Fibroblast of lung (primary cell): Measurements from ENCODE around the gene GALNT17. TPM values are rescaled to one million over a fixed set of nuclear protein-coding genes. Genes with fewer than 3 reads are reported as not detected.

Source experiments
- DNase-seq, 2 donors: peaks; one replicate each; pipeline versions ENCODE4 v3.0.0 to v3.0.0-alpha.2; 2010; ENCODE audit warnings: low read depth in 2 of 2
- H2AFZ ChIP-seq: 2 replicates; pipeline ENCODE4 v1.5.1; 2012; ENCODE audit warnings: low read length, control low read depth, inconsistent platforms
- H3K27ac ChIP-seq: 2 replicates; pipeline ENCODE4 v1.5.1; 2011; ENCODE audit warnings: low read length, control low read depth; ENCODE audit not compliant: insufficient read depth
- H3K27me3 ChIP-seq: 2 replicates; pipeline ENCODE4 v1.5.1; 2011; ENCODE audit warnings: mild to moderate bottlenecking, low read length; ENCODE audit not compliant: control insufficient read depth, insufficient read depth
- H3K36me3 ChIP-seq: 2 replicates; pipeline ENCODE4 v1.5.1; 2011; ENCODE audit warnings: low read length; ENCODE audit not compliant: control insufficient read depth, insufficient read depth
- H3K4me1 ChIP-seq: 2 replicates; pipeline ENCODE4 v1.5.1; 2011; ENCODE audit warnings: low read length; ENCODE audit not compliant: control insufficient read depth, insufficient read depth; ENCODE audit errors: extremely low read depth
- H3K4me2 ChIP-seq: 2 replicates; pipeline ENCODE4 v1.5.1; 2011; ENCODE audit warnings: low read length, control low read depth; ENCODE audit not compliant: insufficient read depth; ENCODE audit errors: extremely low read depth
- H3K4me3 ChIP-seq, 4 experiments: fragments of 200-600 bp in 1 of 4; sonication (generic) in 1 of 4; replicated peaks in 1 of 4; 2 replicates each; pipeline ENCODE4 v1.5.1; 2011 to 2016; ENCODE audit warnings: low read length in 4 of 4, low read depth in 3 of 4, mild to moderate bottlenecking in 3 of 4, control low read depth in 2 of 4, inconsistent platforms in 1 of 4, mixed read lengths in 1 of 4; ENCODE audit not compliant: insufficient read depth in 1 of 4; ENCODE audit errors: control extremely low read depth in 1 of 4
- H3K79me2 ChIP-seq: 2 replicates; pipeline ENCODE4 v1.5.1; 2012; ENCODE audit warnings: mild to moderate bottlenecking, low read length, inconsistent platforms; ENCODE audit not compliant: control insufficient read depth, insufficient read depth
- H3K9ac ChIP-seq: 2 replicates; pipeline ENCODE4 v1.5.1; 2011; ENCODE audit warnings: mild to moderate bottlenecking, low read length, control low read depth; ENCODE audit not compliant: insufficient read depth
- H3K9me3 ChIP-seq: 2 replicates; pipeline ENCODE4 v1.5.1; 2012; ENCODE audit warnings: low read depth, low read length; ENCODE audit not compliant: control insufficient read depth, insufficient read depth
- H4K20me1 ChIP-seq: 2 replicates; pipeline ENCODE4 v1.5.1; 2011; ENCODE audit warnings: low read length; ENCODE audit not compliant: control insufficient read depth, insufficient read depth; ENCODE audit errors: extremely low read depth
- EZH2 ChIP-seq: IDR thresholded peaks from 2 replicates; pipeline ENCODE4 v1.5.1; 2012; ENCODE audit warnings: low read length, control low read depth, mild to moderate bottlenecking; ENCODE audit errors: missing control alignments
- polyA plus RNA-seq, 2 donors: library from polyadenylated mRNA; depleted of rRNA in 1 of 2; stranded (reverse) in 1 of 2; unstranded in 1 of 2; fragments of >200 nt; gene quantifications; 2 replicates each; pipeline ENCODE4 v1.2.1, GENCODE V29; 2011 to 2012; ENCODE audit warnings: missing spikeins in 1 of 2
- total RNA-seq: library from RNA; depleted of rRNA; stranded (reverse); fragments of >200 nt; gene quantifications from 2 replicates; pipeline ENCODE4 v1.2.1, GENCODE V29; 2014
- TF ChIP-seq, protein P1 (sequence below), 2 donors: IDR thresholded peaks in 1 of 2; conservative IDR thresholded peaks in 1 of 2; 1 replicate in 1 of 2; 2 replicates in 1 of 2; pipeline ENCODE4 v1.5.1; 2011 to 2012; ENCODE audit warnings: low read length in 2 of 2, control low read depth in 1 of 2, inconsistent platforms in 1 of 2, low read depth in 1 of 2, mild to moderate bottlenecking in 1 of 2

The GALNT17 gene
- total and polyA plus RNA-seq, 2 donors (not counting 1 experiment from before 2014, with no cell fraction given) = under 0.01 TPM; not detected in 1

DNA sequence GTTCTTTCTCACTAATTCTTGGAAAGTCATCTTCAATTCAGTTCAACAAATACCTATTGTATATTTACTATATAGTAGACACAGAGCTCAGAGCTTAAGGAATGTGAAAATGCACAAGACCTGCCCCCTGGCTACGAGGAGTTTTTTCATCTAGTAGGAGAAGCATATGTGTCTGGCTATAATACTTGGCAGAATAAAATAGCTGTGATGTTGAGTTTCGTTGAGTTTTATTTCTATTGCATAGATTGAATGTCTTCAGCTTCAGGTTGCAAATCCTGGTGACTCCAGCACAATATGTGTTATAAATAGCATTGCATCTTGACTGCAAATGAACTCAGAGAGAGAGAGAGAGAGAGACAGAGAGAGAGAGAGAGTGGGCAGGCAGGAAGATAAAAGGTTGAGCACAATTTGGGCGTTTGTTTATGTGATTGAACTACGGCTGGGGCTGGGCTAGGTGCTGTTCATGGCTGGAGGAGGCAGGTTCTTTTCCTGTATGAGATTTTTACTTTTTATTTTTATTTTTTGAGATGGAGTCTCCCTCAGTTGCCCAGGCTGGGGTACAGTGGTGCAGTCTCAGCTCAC lies 229.6 kb downstream of the GALNT17 start:
- Histone ChIP-seq H3K4me1 (no peaks in the 10 kb centered on the region), H3K27me3 (no peaks in the 10 kb centered on the region), H3K4me2 (no peak overlapping the region), H3K9me3 (no peaks in the 10 kb centered on the region), H3K9ac (no peak overlapping the region), H3K79me2 (no peaks in the 10 kb centered on the region), H3K27ac (no peak overlapping the region), H2AFZ (no peak overlapping the region), H3K4me3 (no peak overlapping the region), H4K20me1 (no peaks in the 10 kb centered on the region), H3K36me3 (no peaks in the 10 kb centered on the region)
- DNase-seq = no peak
- TF ChIP-seq, protein P1, sequence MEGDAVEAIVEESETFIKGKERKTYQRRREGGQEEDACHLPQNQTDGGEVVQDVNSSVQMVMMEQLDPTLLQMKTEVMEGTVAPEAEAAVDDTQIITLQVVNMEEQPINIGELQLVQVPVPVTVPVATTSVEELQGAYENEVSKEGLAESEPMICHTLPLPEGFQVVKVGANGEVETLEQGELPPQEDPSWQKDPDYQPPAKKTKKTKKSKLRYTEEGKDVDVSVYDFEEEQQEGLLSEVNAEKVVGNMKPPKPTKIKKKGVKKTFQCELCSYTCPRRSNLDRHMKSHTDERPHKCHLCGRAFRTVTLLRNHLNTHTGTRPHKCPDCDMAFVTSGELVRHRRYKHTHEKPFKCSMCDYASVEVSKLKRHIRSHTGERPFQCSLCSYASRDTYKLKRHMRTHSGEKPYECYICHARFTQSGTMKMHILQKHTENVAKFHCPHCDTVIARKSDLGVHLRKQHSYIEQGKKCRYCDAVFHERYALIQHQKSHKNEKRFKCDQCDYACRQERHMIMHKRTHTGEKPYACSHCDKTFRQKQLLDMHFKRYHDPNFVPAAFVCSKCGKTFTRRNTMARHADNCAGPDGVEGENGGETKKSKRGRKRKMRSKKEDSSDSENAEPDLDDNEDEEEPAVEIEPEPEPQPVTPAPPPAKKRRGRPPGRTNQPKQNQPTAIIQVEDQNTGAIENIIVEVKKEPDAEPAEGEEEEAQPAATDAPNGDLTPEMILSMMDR (conservative IDR thresholded peaks at IDR 0.05 in 1 of 2, IDR thresholded peaks at IDR 0.05 in 1 of 2; ENCODE audit: low read depth in 1 of 2, low read length in 2 of 2) = no peak
- TF ChIP-seq EZH2 = no peak

DNA sequence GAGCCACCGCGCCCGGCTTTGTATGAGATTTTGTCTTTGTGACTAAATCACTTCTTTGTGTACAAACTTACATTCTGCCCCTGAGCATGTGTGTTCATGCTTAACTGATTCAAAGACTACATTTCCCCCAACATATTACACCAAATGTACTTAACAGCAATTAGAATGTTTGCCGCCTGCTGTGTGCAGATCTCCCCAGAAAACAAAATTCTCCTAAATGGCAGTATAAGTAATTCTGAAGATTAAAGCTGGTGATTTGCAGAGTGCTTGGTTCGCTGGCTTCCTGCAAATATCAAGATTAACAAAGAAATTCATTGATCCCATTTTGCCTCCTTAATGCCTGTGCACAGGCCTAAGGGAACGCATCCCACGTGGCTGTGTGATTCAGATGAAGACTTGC lies 230.3 kb downstream of the GALNT17 start:
- Histone ChIP-seq H3K4me1 (no peaks in the 10 kb centered on the region), H3K27ac (no peak overlapping the region), H3K4me2 (no peak overlapping the region), H2AFZ (no peak overlapping the region), H3K79me2 (no peaks in the 10 kb centered on the region), H3K9ac (no peak overlapping the region), H4K20me1 (no peaks in the 10 kb centered on the region), H3K9me3 (no peaks in the 10 kb centered on the region), H3K4me3 (no peak overlapping the region), H3K36me3 (no peaks in the 10 kb centered on the region), H3K27me3 (no peaks in the 10 kb centered on the region)
- DNase-seq = no peak
- no peak for TF ChIP-seq EZH2

DNA sequence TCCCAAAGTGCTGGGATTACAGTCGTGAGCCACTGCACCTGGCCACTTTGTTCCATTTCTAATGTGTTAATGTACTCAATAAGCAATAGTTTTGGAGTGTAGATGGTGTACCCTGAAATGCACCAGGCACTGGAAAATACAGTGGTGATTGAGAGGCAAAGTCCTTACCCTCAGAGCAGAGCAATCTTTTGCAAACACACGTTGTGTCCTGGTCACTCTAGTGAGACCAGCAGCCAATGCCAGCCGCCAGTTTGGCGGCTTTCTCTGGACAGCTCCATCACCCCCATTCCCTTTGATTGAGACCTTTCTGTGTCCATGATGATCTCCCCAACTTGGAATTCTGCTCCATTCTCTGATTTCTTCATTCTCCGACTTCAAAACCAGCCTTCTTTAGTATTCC lies 231.3 kb downstream of the GALNT17 start:
- no peak overlapping the region for H3K27ac ChIP-seq
- TF ChIP-seq, protein P1 (conservative IDR thresholded peaks at IDR 0.05 in 1 of 2, IDR thresholded peaks at IDR 0.05 in 1 of 2; ENCODE audit: low read depth in 1 of 2, low read length in 2 of 2) = no peak
- TF ChIP-seq EZH2 = no peak
- no peak overlapping the region for H3K4me3 ChIP-seq
- DNase-seq = no peak
- no peaks in the 10 kb centered on the region for H3K4me1 ChIP-seq
- no peaks in the 10 kb centered on the region for H3K79me2 ChIP-seq
- no peaks in the 10 kb centered on the region for H3K36me3 ChIP-seq
- no peaks in the 10 kb centered on the region for H4K20me1 ChIP-seq
- H3K9ac ChIP-seq = no peak overlapping the region
- no peaks in the 10 kb centered on the region for H3K9me3 ChIP-seq
- no peaks in the 10 kb centered on the region for H3K27me3 ChIP-seq
- H2AFZ ChIP-seq = no peak overlapping the region
- no peak overlapping the region for H3K4me2 ChIP-seq
